A549 treated with CpdA at 1 μM for 4 hours (cell line): Measurements from ENCODE around the gene GALR1. TPM values are rescaled to one million over a fixed set of nuclear protein-coding genes. Genes with fewer than 3 reads are reported as not detected.

Experiments
- total RNA-seq: library from RNA; stranded (reverse); fragments of 200-300 nt; extraction: Qiagen RNA extraction; gene quantifications from 5 replicates; pipeline ENCODE4 v1.2.3, GENCODE V29; 2022; ENCODE audit warnings: low read depth

The GALR1 gene
- total RNA-seq, result not detected in 5 replicates

GRCh38 chr18:77249569-77250500 is at the start of gene GALR1:
Gene GALR1 (plus strand): TSS chr18:77249848. CDS start chr18:77250549, 701 bp downstream.

Other genes starting within 250 kb of the GALR1 start
- gene MBP, start 117.1 kb upstream of the GALR1 start, total RNA-seq, result 23.4 to 28.4 TPM (median 23.8 TPM) in 5 replicates